Measurements from ENCODE around the gene PLEKHH1. TPM values are rescaled to one million over a fixed set of nuclear protein-coding genes. Genes with fewer than 3 reads are reported as not detected.

The PLEKHH1 gene
- total RNA-seq, 1 experiment from 2014 or later: 35.3 TPM

- no peak overlapping the region for H4K5ac ChIP-seq (ENCODE audit: insufficient read length, low read depth, low read length)
- Mint-ChIP-seq H3K27ac (no peak overlapping the region; a peak in 1 of 7 replicates), H3K9me3 (no peaks in the 10 kb centered on the region), H3K4me1 (peaks cover 14 to 18% of the 10 kb centered on the region in 2 experiments), H3K36me3 (ENCODE audit: insufficient read depth in 1 of 3, low read depth in 3 of 3) (peaks cover 3 to 30% (median 11%) of the 10 kb centered on the region in 3 experiments; a peak in 5 of 7 replicates), H3K4me3 (peak overlapping the region in 1 of 2 experiments; percentile 8; a peak in 1 of 5 replicates), H3K27me3 (ENCODE audit: low read depth) (no peaks in the 10 kb centered on the region)
- no peak overlapping the region for H4K91ac ChIP-seq (ENCODE audit: insufficient read length, low read depth, low read length)
- no peaks in the 10 kb centered on the region for H3K4me1 ChIP-seq (ENCODE audit: insufficient read depth, low read length)
- no peak overlapping the region for H3K56ac ChIP-seq (ENCODE audit: insufficient read length, low read depth, low read length)
- no peak overlapping the region for H3K27ac ChIP-seq (ENCODE audit: insufficient read length, low read depth, low read length)
- H4K20me1 ChIP-seq (ENCODE audit: control insufficient read depth, insufficient read depth, insufficient read length): no peaks in the 10 kb centered on the region
- H2BK5ac ChIP-seq (ENCODE audit: insufficient read length, low read length): no peak overlapping the region
- H3K14ac ChIP-seq (ENCODE audit: insufficient read depth, low read length): no peak overlapping the region
- H3K4me2 ChIP-seq (ENCODE audit: insufficient read depth, insufficient read length, low read length): no peak overlapping the region
- DNase-seq: peak; percentile 72
- H2BK120ac ChIP-seq (ENCODE audit: low read depth, low read length, poor library complexity, severe bottlenecking): no peak overlapping the region
- H2AK5ac ChIP-seq (ENCODE audit: insufficient read length, low read length): no peak overlapping the region
- no peak overlapping the region for H2BK20ac ChIP-seq (ENCODE audit: low read depth, low read length, poor library complexity, severe bottlenecking)
- H3K9me3 ChIP-seq (ENCODE audit: control insufficient read depth, low read depth, low read length): no peaks in the 10 kb centered on the region
- no peak overlapping the region for H3K23ac ChIP-seq (ENCODE audit: insufficient read length, low read depth, low read length)
- H2AFZ ChIP-seq (ENCODE audit: low read length): no peak overlapping the region
- no peak overlapping the region for H3K4ac ChIP-seq (ENCODE audit: low read depth, low read length)
- no peak overlapping the region for H2BK12ac ChIP-seq (ENCODE audit: insufficient read length, low read depth, low read length)
- no peak overlapping the region for H4K8ac ChIP-seq (replicated peaks; ENCODE audit: insufficient read length, low read depth, low read length)
- H3K23me2 ChIP-seq (ENCODE audit: insufficient read length, low read depth, low read length, poor library complexity, severe bottlenecking): no peaks in the 10 kb centered on the region
- H3K79me2 ChIP-seq (ENCODE audit: insufficient read depth, low read length): no peaks in the 10 kb centered on the region
- H3K18ac ChIP-seq (ENCODE audit: insufficient read length, low read depth, low read length): no peak overlapping the region
- H3T11ph ChIP-seq (ENCODE audit: low read length): no peak overlapping the region
- no peak overlapping the region for H3K9ac ChIP-seq (ENCODE audit: extremely low read depth, insufficient read length, low read length)
- TF ChIP-seq CTCF (conservative IDR thresholded peaks at IDR 0.05): peak; percentile 85
- H3K27me3 ChIP-seq (ENCODE audit: insufficient read depth, low read length): no peaks in the 10 kb centered on the region
- H3K79me1 ChIP-seq (ENCODE audit: insufficient read depth, low read depth, low read length, poor library complexity, severe bottlenecking): no peaks in the 10 kb centered on the region
- WGBS (ENCODE audit: extremely low coverage, insufficient read length, low lambda C conversion rate): no CpG with 5 or more reads among the region's 14 CpGs
- no peak overlapping the region for H2BK15ac ChIP-seq (ENCODE audit: low read depth, low read length)
Measured at GRCh38 chr14:67571275-67571990, 38.3 kb downstream of the PLEKHH1 start.

Measured in H9 (cell line).